ENCODE data around the gene CCDC91. TPM values are rescaled to one million over a fixed set of nuclear protein-coding genes. Genes with fewer than 3 reads are reported as not detected.

CCDC91 gene
- total and polyA plus RNA-seq, 9 of the 15 experiments (the other 6 are each of a cell fraction or from before 2014, with no cell fraction given), result 10.1 to 31.1 (median 26.3) TPM

- H3K9ac ChIP-seq (ENCODE audit: insufficient read depth in 1 of 2, low read depth in 2 of 2, low read length in 2 of 2), result peak overlapping the region; percentile 93 to 95
- ATAC-seq, result peak; percentile 2
- H3K4me1 ChIP-seq (replicated peaks in 1 of 2; ENCODE audit: control insufficient read depth in 2 of 2, insufficient read depth in 2 of 2, low read length in 2 of 2), result peaks cover 8% of the 10 kb centered on the region in 2 experiments; a peak in 4 of 5 replicates
- no peaks in the 10 kb centered on the region for H4K20me1 ChIP-seq (replicated peaks; ENCODE audit: control insufficient read depth, insufficient read depth, low read length)
- H3K4me3 ChIP-seq, result peak overlapping the region; percentile 66
- WGBS (ENCODE audit: insufficient coverage, low coverage, missing lambda C conversion rate), result 17% methylated on average over 8 of the region's 9 CpGs
- in situ Hi-C loops (cut with MboI) (no loop called here), intact Hi-C loops (cut with micrococcal nuclease) (loop anchor here (2.0 to 10.0 kb wide), 4 partner anchors 53 to 352 kb away; no protein-coding TSS in a partner anchor)
- FAIRE-seq, result peak; percentile 66
- H3K27me3 ChIP-seq (ENCODE audit: control insufficient read depth in 2 of 2, insufficient read depth in 2 of 2, low read length in 2 of 2), result no peaks in the 10 kb centered on the region
- ChIA-PET POLR2A (interaction anchor here (0.6 to 2.1 kb wide), 6 partner anchors 10 to 138 kb away, joined by 3 to 8 read pairs (median 4); no protein-coding TSS in a partner anchor), CTCF (ENCODE audit: low intra/inter-chr PET ratio) (no interaction called here)
- H3K79me2 ChIP-seq (ENCODE audit: control insufficient read depth, insufficient read depth, low read length), result peaks cover 56% of the 10 kb centered on the region
- H3K9me1 ChIP-seq (ENCODE audit: control insufficient read depth, insufficient read depth, low read length), result no peaks in the 10 kb centered on the region
- peak overlapping the region; percentile 96 for H3K4me2 ChIP-seq (ENCODE audit: insufficient read depth, low read length)
- no peaks in the 10 kb centered on the region for H3K36me3 ChIP-seq (ENCODE audit: control insufficient read depth, insufficient read depth, low read length)
- peak in 2 of 4 experiments; percentile 15 to 49 for DNase-seq (ENCODE audit: extremely low read depth in 1 of 4, low spot score in 3 of 4)
- peak overlapping the region; percentile 93 for H2AFZ ChIP-seq (ENCODE audit: low read depth, low read length)
- H3K27ac ChIP-seq (ENCODE audit: extremely low read depth, low read depth, low read length), result peak overlapping the region; percentile 96
- BruUV-seq (replicated peaks), result no TSS peak
- peaks cover 15% of the 10 kb centered on the region; the same call in 1 of the 2 replicates for H3K9me3 ChIP-seq (replicated peaks; ENCODE audit: control insufficient read depth, insufficient read depth, low read depth, low read length)
- TF ChIP-seq ZNF785 (CRISPR knock-in tag; IDR thresholded peaks at IDR 0.05), result no peak
- no peak for TF ChIP-seq WHSC1 (IDR thresholded peaks at IDR 0.05; ENCODE audit: low read length)
- TF ChIP-seq AFF1 (IDR thresholded peaks at IDR 0.05; ENCODE audit: low read depth in 1 of 2, partially characterized antibody in 2 of 2), result peak in 1 of 2 experiments; percentile 34
- TF ChIP-seq ZC3H8 (IDR thresholded peaks at IDR 0.05), result no peak
- TF ChIP-seq TRIM24 (IDR thresholded peaks at IDR 0.05), result peak in 1 of 2 experiments; percentile 6; a peak in 1 of 4 replicates
- TF ChIP-seq DNMT1 (IDR thresholded peaks at IDR 0.05), result no peak
- TF ChIP-seq DEAF1 (CRISPR knock-in tag; IDR thresholded peaks at IDR 0.05), result 0 out of 2 replicates have a peak, but pooled peaks have one; percentile 0
- TF ChIP-seq ZKSCAN8 (CRISPR knock-in tag; IDR thresholded peaks at IDR 0.05), result 0 out of 2 replicates have a peak, but pooled peaks have one; percentile 68
- TF ChIP-seq MAFG (tag; conservative IDR thresholded peaks at IDR 0.05), result no peak
- TF ChIP-seq RBM17 (IDR thresholded peaks at IDR 0.05; ENCODE audit: borderline replicate concordance, low read depth, low read length), result no peak
- 0 out of 2 replicates have a peak, but pooled peaks have one; percentile 10 for TF ChIP-seq ADNP (tag; IDR thresholded peaks at IDR 0.05)
- no peak for TF ChIP-seq SRSF9 (IDR thresholded peaks at IDR 0.05; ENCODE audit: borderline replicate concordance, low read depth, low read length)
Measured at GRCh38 chr12:28189784-28190320, 404 bp upstream of the CCDC91 start.
